GM21381 (cell line): Measurements from ENCODE around the gene PPP1R17.

ENCODE experiments used
- ATAC-seq: cut with Tn5 transposase; IDR thresholded peaks from one replicate; pipeline ENCODE4 v1.9.1; 2021; ENCODE audit warnings: mild to moderate bottlenecking, moderate library complexity; ENCODE audit not compliant: unreplicated experiment

PPP1R17 gene

GRCh38 chr7:31695859-31696614 lies 9.0 kb downstream of the PPP1R17 start:
- ATAC-seq, result no peak

GRCh38 chr7:31699050-31699449 lies 12.0 kb downstream of the PPP1R17 start:
- ATAC-seq, result no peak

DNA sequence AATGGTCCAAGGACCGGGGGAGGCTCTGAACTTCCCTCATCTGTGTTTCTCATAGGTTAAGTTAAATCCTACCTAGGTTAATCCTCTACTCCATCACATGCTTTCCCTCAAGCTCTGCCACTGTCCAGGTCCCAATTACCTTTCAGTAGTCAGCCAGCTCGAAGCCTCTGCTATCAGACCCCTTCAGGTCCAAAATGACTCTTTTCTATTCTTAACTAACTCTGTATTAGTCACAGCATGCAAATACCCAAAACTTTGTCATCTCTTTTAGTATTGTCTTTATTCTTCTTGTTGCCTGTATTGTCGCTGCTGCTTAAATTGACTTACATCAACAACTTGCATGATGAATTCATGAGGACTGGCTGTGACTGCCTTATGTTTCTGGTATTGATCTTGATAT lies 15.3 kb downstream of the PPP1R17 start:
- no peak for ATAC-seq

DNA sequence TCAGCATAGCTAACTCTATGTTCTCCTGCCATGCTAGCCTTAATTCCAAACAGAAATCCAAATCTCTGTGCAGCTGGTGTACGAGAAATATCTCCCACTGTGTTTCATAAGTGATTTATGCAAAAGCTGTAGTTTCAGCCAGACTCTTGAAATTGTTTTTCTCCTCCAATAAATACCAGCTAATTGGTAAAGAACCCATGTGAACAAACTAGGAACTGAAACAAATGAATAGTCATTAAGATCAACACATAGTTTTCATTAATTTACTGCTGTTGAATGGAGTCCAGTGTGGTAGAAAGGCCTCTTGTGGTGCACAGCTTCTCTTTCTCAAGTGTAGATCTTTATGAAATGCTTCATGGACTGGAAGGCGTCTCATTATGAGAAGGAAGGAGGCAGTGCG lies 18.4 kb downstream of the PPP1R17 start:
- no peak for ATAC-seq

DNA sequence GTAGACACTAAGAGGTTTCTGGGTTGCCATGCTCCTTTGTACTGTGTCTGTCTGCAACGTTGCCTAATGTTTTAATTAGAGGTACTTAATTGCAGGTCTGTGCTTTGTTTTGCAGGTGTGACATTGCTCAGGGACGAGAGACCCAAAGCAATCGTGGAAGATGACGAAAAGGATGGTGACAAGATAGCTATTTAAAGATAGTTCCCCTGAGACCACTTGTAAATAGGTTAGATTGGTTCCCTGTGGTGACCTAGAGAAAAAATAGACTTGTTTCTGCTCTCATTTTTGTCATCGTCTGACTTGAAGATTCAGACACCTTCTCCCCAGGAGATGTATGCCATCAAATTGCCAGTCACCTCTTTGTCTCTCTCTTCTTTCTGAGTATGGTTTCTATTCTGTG lies 20.1 kb downstream of the PPP1R17 start:
- no peak for ATAC-seq

- ATAC-seq, result no peak
Measured at GRCh38 chr7:31710171-31710570, 23.2 kb downstream of the PPP1R17 start.

- no peak for ATAC-seq
Measured at GRCh38 chr7:31716355-31716754, 29.3 kb downstream of the PPP1R17 start.

DNA sequence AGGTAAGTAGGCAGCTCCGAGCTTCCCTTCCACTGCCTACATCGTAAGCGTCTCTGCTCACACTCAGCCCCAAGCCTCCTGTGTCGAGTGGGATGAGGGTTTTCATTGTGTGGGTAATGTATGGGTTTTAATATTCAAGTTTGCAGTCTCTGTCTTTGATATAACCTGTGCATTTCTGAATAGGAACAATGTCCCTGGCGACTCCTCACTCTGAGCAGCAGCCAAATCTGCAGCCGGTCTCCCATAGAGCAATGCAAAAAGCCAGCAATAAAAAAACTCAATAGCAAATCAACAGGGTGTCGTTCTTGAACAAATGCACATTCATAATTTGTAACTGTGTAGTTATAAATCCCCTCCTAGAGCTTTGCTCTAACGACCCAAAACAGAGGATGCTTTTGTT lies 33.4 kb downstream of the PPP1R17 start:
- ATAC-seq, result no peak

DNA sequence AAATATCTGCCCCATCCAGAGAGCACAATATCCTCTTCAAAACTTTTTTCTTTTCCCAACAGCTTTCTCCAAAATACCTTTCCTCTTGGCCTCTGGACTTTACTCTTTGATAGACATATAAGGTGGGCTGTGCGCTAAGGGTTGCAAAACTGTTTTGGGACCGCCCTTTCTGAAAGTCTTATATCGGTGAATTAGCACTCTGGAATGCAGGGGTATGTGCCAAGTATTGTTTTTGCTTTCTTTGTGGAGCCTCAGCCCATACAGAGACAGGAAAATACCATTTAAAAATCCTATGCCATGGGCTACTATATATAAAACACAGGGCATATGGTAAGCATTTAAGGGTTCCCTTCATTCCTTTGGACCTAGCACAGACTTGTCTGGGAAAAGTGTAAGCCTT lies 37.7 kb downstream of the PPP1R17 start:
- ATAC-seq, result no peak

GRCh38 chr7:31729195-31729804 lies 42.3 kb downstream of the PPP1R17 start:
- ATAC-seq, result no peak

DNA sequence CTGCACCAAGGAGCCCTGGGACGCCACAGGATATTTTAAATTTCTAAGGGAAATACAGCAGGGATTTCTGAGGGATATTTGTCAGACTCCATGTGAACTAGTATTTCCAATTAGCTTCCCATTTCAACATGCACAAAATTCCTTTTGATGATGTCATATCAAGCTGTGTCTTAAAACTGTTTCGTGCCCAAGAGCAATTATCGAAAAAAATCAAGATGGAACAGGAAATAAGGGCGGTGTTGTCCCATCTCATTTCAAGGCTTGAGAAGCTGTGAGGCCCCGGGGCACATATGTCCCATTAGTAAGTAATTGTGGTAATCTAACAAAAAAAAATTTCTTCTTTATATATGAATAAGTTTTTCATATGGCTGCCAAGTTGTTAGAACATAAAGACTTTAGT lies 47.4 kb downstream of the PPP1R17 start:
- no peak for ATAC-seq

DNA sequence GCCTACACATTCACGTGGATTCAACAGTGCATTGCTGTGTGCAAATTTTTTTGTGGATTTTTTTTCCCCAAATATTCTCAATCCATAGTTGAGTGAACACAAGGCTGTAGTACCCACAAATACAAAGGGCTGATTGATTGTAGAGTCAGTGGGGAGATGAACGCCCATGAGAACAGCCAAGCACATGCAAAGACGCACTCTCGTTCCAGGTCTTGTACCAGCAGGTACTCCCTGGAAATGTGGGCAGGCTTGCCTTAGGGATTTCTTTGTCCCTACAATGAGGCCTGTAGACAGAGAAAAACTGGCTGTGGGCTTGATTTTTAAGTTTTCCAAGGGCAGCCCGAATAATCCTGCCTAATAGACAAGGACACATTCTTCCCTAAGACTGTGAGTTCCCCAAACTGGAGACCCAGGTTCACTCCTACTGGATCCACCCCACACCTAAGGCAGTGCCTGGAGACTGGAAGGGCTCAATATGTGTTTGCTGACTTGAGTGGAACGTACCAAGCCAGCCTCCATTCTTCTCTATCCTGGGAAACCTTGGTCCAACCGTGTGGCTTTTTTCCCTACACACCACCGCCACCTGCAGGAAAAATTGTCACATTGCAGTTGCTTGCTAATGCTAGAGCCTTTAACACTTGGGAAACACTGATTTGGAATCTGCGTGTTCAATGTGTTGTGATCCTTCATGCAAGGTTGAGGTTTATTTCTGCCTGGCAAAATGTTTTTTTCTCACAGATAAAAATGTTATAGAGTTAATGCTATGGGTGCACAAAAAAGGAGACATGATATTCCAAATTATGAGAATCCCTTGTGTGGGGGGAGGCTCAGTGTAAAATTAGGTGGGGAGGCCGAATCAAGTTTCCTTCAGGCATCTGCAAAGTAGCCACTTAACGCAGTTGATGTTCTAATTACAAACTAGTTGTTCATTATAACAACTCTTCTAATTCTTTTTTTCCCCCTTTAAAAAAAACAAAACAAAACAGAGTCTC lies 49.3 kb downstream of the PPP1R17 start:
- no peak for ATAC-seq

DNA sequence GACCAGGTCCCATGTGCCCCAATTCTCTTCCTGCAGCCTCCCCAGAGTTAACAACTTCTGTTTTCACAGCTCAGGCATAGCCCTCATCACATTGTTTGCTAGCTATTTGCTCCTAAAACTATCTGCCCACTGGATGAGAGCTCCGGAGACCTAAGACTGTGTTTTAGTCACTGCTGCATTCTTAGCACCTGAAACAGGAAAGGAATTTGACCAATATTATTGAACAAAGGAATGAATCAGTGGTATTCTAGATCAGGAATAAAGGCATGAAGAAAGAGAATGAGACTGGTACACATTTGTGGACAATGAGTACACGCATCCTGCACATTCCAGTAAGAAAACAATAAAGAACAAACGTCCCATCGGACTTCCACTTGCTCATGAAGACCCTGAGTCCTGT lies 54.8 kb downstream of the PPP1R17 start:
- ATAC-seq, result no peak

DNA sequence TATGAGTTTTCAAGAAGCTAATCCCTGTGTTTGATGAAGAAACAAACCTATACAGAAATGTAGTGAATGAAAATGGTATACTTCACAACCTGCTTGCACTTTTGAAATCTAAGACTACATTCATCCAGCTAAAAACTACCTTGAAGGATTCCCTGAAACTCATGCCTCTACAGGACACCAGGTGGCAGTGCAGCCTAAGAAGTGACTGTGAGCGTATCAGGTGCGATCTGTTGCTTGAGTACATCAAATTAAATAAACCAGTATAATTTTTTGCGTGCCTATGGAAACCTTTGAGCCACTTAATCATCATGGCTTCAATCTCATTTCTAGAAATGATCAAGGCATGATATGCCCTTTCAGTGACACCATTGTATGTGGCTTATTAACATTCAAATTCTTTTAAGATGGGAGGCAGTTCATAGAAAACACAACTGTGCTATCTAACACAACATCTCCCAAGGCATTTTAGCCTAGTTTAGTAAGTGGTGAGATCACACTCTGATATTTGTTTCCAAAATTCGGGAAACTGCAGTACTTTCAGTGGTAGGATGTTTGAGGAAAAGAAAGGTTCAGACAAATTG lies 57.4 kb downstream of the PPP1R17 start:
- no peak for ATAC-seq

GRCh38 chr7:31747553-31747952 lies 60.5 kb downstream of the PPP1R17 start:
- ATAC-seq, result no peak

GRCh38 chr7:31748084-31748483 lies 61.1 kb downstream of the PPP1R17 start:
- ATAC-seq, result no peak

DNA sequence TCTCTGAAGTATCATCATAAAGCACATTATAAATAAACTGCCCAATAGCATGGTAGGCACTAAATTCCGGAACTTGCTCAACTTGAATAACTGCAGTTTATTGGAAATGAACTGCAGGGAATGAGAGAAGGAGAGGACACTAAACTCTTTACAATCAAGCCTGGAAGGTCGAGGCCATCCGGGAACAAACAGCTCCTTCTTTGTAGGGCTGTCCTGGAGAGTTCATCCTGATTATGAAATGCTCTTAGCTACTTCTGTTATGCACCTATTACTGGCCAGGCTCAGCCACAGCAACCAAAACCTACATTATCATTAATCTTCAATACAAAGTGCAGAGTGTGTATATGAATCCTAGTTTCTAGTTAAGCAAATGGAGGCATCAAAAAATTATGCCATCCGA lies 64.7 kb downstream of the PPP1R17 start:
- no peak for ATAC-seq
